ENCODE measurements around the gene NT5C1B.

NT5C1B gene

GRCh38 chr2:18599509-18600254 is 10.3 kb upstream of the NT5C1B start:
- no peak for DNase-seq

DNA sequence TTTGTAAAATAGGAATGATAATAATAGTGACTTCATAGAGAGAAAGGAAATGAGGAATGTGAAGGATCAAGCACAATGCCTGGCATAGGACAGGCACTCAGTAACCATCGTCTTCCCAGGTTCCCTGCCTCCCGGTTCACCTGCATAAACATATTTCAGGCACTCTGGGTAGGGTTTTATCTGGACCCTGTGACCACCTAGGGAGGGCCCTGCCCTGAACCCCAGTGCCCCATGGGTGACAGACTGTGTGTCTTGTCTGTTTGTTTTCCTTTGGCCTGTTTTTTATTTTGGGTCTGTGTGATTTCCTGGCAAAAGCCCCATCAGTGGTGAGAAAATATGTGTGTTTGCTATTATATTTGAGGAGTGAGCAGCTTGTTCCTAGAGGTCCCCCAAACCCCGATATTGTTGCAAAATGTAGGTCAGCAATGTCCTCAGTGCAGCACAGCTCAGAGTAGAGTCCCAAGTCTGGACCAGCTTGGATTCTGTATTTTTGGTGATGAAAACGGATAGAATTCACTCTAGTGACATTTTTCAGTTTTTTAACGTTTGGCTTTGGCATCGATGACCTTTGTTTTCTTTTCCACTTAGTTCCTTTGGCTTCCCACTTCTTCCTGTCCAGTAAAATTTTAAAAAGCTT is 9.6 kb upstream of the NT5C1B start:
- no peak for DNase-seq

GRCh38 chr2:18597618-18598017 is 8.2 kb upstream of the NT5C1B start:
- DNase-seq = no peak

- no peak for DNase-seq
These were observed 7.6 kb upstream of the NT5C1B start for GRCh38 chr2:18596993-18597392.

DNA sequence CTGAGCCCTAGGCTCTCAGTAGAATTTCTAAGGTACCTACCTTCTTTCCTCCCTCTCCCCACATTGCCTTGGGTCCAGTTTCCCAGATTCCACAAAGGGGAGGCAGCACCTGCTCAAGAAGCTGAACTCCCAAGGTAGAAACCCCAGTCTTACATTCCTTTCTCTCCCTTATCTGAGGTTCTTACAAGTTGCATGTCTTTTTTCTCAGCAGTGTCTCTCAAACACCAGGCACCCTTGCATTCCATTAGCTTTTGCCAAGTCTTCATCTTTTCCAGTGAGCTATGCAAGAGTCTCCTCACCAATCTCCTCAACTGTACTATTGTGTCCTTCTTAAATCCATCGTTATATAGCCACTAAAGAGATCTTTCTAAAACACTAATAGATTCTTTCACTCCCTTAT is 4.1 kb upstream of the NT5C1B start:
- no peak for DNase-seq

GRCh38 chr2:18592372-18592771 is 3.0 kb upstream of the NT5C1B start:
- DNase-seq = no peak

GRCh38 chr2:18588802-18589201 is 567 bp downstream of the NT5C1B start:
- DNase-seq = no peak

GRCh38 chr2:18588049-18588448 is 1.3 kb downstream of the NT5C1B start:
- DNase-seq = no peak

GRCh38 chr2:18585526-18585925 is 3.8 kb downstream of the NT5C1B start:
- DNase-seq = no peak

- DNase-seq = no peak
These were observed 4.8 kb downstream of the NT5C1B start for GRCh38 chr2:18584608-18584954.

DNA sequence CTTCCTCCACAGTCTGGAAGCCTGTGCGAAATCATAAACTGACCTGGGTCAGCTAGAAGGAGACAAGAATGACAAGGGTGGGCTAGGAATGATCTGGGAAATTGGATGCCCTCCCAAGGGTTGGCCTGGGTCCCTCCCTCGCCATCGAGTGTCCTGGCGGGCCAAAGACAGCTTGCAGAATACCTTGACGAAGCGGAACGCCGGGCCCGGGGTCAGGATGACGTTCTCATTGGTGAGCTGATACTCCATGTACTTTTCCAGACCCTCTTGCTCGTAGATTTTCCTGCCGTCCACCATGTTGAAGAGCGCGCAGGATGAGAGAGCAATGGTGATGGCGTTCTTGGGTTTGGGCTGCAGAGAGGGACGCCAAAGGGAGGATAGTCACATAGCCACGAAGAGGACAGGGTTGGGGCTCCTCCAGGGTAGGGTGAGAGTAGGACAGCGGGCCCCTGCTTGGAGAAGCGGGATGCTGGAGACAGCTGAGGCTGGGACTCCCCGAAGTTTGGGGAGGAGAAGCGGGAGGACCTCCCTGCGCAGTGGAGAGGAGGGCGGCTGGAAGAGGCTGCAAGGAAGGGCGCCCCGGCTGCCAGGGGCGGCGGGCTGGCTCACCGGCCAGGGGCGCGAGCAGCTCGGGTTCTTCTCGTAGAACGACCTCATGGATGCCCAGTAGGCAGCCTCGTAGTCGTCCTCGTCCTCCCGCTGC is 5.3 kb downstream of the NT5C1B start:
- no peak for DNase-seq

DNA sequence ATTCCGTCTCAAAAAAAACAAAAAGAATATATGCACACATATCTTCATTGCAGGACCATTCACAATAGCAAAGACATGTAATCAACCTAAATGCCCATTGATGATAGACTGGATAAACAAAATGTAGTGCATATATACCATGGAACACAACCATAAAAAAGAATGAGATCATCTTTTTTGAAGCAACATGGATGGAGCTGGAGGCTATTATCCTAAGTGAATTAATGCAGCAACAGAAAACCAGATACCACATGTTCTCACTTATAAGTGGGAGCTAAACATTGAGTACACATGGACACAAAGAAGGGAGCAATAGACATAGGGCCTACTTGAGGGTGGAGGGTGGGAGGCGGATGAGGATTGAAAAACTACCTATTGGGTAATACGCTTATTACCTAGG is 8.8 kb downstream of the NT5C1B start:
- no peak for DNase-seq

- no peak for DNase-seq
These were observed 11.3 kb downstream of the NT5C1B start for GRCh38 chr2:18578033-18578432.

DNA sequence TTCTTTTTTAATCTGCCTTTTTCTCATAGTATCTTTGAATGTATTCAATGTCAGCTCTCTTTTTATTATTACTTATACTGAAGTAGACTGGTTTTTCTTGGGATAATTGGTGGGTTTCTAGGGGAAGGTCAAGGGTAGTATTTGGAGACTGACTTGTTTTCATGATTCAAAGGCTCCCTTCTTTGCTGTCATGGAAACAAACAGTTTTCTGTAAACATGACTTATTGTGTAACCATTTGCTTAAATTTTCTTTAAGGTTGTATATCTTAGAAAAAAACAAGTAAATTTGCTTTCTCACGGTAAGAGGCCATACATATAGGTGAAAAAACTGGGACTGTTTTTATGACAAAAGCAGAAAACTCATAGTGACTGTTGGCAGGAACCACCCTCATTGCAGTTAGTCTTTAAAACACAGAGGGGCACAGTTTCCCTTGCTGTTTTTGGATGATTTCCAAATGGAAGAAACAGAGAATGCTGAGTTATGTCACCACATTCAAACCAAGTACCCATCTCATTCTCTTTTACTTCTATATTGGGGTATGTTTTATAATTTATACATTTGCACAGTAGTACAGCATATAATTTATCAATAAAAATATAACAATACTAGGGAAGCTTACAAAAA is 23.1 kb downstream of the NT5C1B start:
- DNase-seq = no peak

DNA sequence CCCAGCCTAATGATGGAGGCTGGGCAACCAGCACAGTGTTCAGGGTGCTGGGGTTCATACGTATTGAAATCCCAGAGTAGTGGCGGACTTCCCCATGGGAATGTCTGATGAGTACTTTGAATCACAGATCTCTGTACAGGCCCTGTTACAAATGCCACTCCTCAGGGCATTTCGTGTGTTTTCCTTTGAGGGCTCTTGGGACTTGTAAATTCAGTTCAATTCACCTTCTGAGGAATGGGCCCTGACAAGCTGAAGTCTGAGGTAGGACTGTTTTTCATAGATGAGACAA is 28.6 kb downstream of the NT5C1B start:
- no peak for DNase-seq

DNA sequence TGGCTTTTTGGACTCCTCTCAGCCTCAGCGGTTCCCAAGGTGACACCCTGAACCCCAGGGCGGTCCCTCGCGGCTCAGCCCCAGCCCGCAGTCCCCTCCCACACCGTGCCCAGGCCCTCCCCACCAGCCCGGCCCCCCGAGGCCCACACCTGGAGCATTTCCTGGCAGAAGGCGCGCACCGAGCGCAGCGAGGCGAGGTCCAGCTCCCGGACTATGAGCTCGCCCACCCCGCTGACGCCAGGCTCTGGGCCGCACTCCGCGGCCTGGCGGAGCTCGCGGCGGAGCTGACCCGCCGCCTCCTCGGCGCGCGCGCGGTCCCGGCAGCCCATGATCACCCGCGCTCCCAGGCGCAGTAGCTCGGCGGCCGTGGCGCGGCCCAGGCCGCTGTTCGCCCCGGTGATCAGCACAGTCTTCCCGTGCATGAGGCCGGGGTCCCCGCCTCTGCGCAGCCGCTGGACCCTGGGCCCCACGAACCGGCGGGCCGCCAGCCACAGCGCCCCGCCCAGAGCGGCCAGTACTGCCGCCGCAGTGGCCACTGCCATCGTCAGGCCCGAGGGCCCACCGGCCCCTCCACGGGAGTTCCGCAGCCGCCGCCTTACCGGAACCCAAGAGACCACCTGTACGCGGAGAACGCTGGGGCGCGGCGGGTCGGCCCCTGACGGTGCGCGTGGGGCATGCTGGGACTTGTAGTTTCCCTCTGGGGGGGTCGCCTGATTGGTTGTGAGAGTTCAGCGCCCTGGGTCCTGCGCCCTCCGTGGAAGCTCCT is 29.2 kb downstream of the NT5C1B start, which contains the start of gene RDH14:
Gene RDH14, minus strand, starts transcription at position 623 of the 766 bp plus-strand sequence. Its CDS starts 81 bp downstream, at position 542.
- peak; percentile 89 to 91 for DNase-seq

DNA sequence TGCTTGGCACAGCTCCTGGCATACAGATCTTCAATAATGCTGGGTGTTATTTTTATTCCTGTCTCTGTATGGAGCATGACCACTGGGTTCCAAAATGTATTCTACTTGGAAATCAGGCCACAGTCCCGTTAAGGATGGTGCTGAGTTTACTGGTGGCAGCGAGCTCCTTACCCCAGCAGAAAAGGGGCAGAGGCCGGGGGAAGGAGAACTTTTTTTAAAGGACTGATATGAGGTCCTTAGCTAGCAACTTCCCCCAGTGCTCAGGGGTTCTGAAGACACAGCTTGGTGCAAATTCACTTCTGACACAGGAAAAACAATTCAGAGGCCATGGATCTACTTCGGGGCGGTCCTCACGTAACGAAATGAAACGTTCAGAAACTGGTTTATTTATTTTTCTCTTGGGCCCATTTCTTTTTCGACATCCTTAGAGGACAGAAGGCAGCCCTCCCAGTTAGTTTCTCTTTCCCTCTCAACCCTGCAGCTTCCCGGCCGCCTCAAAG is 29.8 kb downstream of the NT5C1B start:
- peak in 1 of 2 donors; percentile 20 for DNase-seq

GRCh38 chr2:18558458-18558857 is 30.9 kb downstream of the NT5C1B start:
- DNase-seq = no peak

- no peak for DNase-seq
These were observed 32.2 kb downstream of the NT5C1B start for GRCh38 chr2:18557121-18557520.

DNA sequence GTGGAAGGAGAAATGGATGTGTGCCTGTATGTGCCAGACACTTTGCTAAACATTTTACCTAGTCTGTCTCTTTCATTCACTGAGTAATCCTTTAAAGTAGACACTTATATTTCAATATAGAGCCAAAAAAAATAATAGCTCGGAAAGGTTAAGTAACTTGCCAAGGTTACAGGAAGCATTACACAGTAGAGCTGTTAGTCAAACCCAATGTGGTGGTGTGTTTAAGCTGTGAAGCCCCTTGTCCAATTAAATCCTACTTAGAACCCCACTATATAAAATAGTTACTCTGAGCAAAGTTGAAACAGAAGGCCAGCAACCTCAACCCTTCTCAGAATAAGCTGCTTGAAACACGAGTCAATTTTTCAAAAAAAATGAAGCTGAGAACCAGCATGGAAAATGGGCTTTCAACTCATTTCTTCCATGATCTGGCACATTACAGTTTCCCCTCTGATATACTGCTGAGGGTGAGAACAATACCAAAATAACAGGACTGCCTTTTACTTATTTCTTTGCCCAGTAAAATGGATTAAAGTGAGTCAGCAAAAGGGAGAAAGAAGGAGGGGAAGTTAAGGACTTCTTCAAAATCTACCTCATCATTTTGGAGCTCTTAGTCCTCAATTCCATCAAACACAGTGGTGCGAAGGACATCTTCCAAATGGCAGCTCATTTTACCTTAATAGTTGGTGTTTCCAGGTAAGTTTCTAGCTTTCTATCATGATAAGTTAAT is 36.9 kb downstream of the NT5C1B start:
- no peak for DNase-seq

DNA sequence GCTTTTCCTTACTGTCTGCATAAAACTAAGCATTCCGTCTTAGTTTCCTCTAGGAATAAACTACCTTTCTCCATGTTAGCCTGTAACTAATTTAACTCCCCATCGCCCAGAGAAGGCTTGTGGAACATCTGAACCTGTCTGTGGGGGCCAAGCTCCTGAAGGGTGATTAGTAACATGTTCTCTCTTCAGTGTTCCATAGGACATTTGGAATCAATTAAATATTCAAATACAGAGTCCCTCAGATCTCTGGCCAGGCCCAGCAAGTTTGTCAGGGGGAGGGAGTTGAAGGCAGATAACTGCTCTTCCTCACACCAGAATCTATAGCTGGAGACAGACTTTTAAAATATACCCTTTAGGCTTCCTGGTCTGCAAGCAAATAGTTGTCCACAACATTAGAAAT is 37.7 kb downstream of the NT5C1B start:
- no peak for DNase-seq

DNA sequence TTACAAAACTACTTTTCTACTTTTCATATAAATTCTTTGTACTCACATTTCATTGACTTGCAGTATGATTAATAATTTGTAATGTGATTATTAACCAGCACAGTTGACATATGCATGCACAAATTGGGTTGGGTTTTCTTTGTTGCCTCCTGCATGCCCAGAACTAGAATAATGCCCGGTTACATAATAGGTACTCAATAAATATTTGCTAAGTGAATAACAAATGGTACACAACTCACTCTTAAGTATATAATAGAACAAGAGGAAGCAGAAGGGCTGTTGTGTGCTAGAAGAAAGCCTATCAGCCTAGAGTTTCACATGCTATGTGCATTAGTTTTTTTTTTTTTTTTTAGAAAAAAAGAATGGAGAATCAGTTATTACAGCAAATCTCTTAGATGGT is 38.2 kb downstream of the NT5C1B start:
- no peak for DNase-seq
